HEK293T (cell line): Measurements from ENCODE around the gene FNTB.

ENCODE experiments used
- ARNT ChIP-seq: fragments of 450-650 bp; IDR thresholded peaks from 2 replicates; pipeline ENCODE4 v1.6.1; 2017; ENCODE audit warnings: mild to moderate bottlenecking
- BHLHE40 ChIP-seq: fragments of 450-650 bp; IDR thresholded peaks from 2 replicates; pipeline ENCODE4 v1.6.1; 2016; ENCODE audit warnings: mild to moderate bottlenecking, moderate library complexity, borderline replicate concordance
- ELF4 ChIP-seq: fragments of 450-650 bp; IDR thresholded peaks from 2 replicates; pipeline ENCODE4 v1.6.1; 2017; ENCODE audit warnings: antibody characterized with exemption
- FOXA1 ChIP-seq: fragments of 450-650 bp; IDR thresholded peaks from 2 replicates; pipeline ENCODE4 v1.6.1; 2016; ENCODE audit warnings: mild to moderate bottlenecking
- FOXK2 ChIP-seq: fragments of 450-650 bp; IDR thresholded peaks from 2 replicates; pipeline ENCODE4 v1.6.1; 2016; ENCODE audit warnings: mild to moderate bottlenecking
- FOXM1 ChIP-seq: fragments of 450-650 bp; IDR thresholded peaks from 2 replicates; pipeline ENCODE4 v1.6.1; 2017; ENCODE audit warnings: mild to moderate bottlenecking, borderline replicate concordance
- HDGF ChIP-seq: fragments of 450-650 bp; IDR thresholded peaks from 2 replicates; pipeline ENCODE4 v1.6.1; 2017; ENCODE audit warnings: antibody characterized with exemption, borderline replicate concordance
- L3MBTL2 ChIP-seq: fragments of 450-650 bp; conservative IDR thresholded peaks from 2 replicates; pipeline ENCODE4 v1.6.1; 2016; ENCODE audit warnings: mild to moderate bottlenecking
- SP1 ChIP-seq: fragments of 450-650 bp; IDR thresholded peaks from 2 replicates; pipeline ENCODE4 v1.6.1; 2017
- SUZ12 ChIP-seq: fragments of 450-650 bp; IDR thresholded peaks from 2 replicates; pipeline ENCODE4 v1.6.1; 2016; ENCODE audit warnings: mild to moderate bottlenecking
- TARDBP ChIP-seq: fragments of 450-650 bp; IDR thresholded peaks from 2 replicates; pipeline ENCODE4 v1.6.1; 2016
- ZNF384 ChIP-seq: fragments of 450-650 bp; IDR thresholded peaks from 2 replicates; pipeline ENCODE4 v1.6.1; 2016

GRCh38 chr14:65053466-65053865 is 66.8 kb downstream of the FNTB start:
- TF ChIP-seq HDGF (no peak), BHLHE40 (no peak), SUZ12 (no peak), SP1 (no peak), FOXM1 (no peak), ELF4 (no peak), TARDBP (no peak), FOXA1 (no peak), L3MBTL2 (no peak), ARNT (no peak), ZNF384 (no peak), FOXK2 (no peak)
